Stomach (tissue), 4 donors: ENCODE results near the gene CHTF8.

Experiments
- EP300 ChIP-seq: sonication (generic); formaldehyde crosslinking; IDR thresholded peaks from one replicate; pipeline ENCODE4 v1.6.1; 2017; ENCODE audit warnings: antibody characterized with exemption
- POLR2A ChIP-seq, 4 donors: fragments of 450-650 bp; IDR thresholded peaks; one replicate each; pipeline ENCODE4 v1.6.1; 2016; ENCODE audit warnings: antibody characterized with exemption in 4 of 4, control low read depth in 2 of 4, mild to moderate bottlenecking in 1 of 4, moderate library complexity in 1 of 4
- TF ChIP-seq, protein P1 (sequence below), 7 experiments: fragments of 450-650 bp in 4 of 7; fragments of 200-600 bp in 3 of 7; sonication (generic) in 3 of 7; IDR thresholded peaks; one replicate each; pipeline ENCODE4 v1.5.1; 2016 to 2019; ENCODE audit warnings: antibody characterized with exemption in 7 of 7, control low read depth in 2 of 7, mild to moderate bottlenecking in 1 of 7

DNA sequence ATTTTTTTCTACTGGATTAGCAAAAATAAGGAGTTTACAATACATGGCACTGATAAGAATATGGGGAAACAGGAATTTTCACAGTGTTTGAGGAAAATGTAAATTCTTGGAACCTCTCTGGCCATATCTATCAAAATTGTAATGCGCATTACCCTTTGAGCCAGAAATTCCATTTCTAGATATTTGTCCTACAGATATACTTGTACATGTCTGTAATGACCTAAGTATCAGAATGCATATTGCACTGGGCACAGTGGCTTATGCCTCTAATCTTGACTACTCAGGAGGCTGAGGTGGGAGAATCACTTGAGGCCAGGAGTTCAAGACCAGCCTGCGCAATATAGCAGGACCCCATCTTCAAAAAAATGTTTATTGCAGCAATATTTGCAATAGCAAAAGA lies 52.7 kb downstream of the CHTF8 start:
- TF ChIP-seq, protein P1, sequence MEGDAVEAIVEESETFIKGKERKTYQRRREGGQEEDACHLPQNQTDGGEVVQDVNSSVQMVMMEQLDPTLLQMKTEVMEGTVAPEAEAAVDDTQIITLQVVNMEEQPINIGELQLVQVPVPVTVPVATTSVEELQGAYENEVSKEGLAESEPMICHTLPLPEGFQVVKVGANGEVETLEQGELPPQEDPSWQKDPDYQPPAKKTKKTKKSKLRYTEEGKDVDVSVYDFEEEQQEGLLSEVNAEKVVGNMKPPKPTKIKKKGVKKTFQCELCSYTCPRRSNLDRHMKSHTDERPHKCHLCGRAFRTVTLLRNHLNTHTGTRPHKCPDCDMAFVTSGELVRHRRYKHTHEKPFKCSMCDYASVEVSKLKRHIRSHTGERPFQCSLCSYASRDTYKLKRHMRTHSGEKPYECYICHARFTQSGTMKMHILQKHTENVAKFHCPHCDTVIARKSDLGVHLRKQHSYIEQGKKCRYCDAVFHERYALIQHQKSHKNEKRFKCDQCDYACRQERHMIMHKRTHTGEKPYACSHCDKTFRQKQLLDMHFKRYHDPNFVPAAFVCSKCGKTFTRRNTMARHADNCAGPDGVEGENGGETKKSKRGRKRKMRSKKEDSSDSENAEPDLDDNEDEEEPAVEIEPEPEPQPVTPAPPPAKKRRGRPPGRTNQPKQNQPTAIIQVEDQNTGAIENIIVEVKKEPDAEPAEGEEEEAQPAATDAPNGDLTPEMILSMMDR (IDR thresholded peaks at IDR 0.05) = no peak
- TF ChIP-seq POLR2A (IDR thresholded peaks at IDR 0.05) = no peak
- TF ChIP-seq EP300 = no peak
